Colon (tissue), 2 donors: ENCODE data around the gene FAM20A.

Source experiments
- FAIRE-seq: peaks from 2 replicates; lab custom pipeline; 2012; peaks lifted over from hg19 to GRCh38; lab: Jason Lieb, UNC
- donor health status: control.
- donor health status: control.

Gene FAM20A

DNA sequence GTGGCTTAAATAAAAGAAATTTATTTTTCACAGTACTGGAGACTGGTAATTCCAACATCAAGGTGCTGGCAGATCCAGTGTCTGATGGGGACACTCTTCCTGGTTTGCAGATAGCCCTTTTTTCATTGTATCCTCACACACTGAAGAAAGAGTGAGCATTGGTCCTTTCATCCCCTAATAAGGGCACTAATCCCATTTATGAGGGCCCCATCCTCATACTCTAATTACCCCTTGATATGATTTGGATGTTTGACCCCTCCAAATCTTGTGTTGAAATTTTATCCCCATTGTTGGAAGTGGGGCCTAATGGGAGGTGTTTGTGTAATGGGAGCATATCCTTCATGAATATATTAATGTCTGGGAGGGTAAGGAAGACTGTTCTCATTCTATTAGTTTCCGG, 9.4 kb upstream of the FAM20A start:
- FAIRE-seq: no peak

DNA sequence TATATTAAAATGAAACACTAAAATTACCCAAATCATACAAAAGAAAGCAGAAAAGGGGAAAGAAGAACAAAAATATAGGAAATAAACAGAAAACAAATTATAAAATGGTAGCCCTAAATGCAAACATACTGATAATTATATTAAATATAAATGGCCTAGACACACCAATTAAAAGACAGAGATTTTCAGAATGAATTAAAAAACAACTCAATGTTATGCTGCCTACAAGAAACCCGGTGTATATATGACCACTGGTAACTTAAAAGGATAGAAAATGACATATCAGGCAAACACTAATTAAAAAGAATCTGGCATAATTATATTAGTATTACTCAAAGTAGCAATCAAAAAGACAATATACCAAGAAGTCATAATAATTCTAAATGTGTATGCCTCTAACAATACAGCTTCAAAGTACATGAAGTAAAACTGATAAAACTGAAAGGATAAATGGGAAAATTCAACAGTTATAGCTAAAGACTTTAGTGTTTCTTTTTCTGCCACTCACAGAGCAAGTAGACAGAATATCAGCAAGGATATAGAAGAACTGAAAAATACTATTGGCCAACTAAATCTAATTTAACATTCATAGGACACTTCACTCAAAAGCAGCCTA, 7.5 kb upstream of the FAM20A start:
- FAIRE-seq: peak; percentile 55

DNA sequence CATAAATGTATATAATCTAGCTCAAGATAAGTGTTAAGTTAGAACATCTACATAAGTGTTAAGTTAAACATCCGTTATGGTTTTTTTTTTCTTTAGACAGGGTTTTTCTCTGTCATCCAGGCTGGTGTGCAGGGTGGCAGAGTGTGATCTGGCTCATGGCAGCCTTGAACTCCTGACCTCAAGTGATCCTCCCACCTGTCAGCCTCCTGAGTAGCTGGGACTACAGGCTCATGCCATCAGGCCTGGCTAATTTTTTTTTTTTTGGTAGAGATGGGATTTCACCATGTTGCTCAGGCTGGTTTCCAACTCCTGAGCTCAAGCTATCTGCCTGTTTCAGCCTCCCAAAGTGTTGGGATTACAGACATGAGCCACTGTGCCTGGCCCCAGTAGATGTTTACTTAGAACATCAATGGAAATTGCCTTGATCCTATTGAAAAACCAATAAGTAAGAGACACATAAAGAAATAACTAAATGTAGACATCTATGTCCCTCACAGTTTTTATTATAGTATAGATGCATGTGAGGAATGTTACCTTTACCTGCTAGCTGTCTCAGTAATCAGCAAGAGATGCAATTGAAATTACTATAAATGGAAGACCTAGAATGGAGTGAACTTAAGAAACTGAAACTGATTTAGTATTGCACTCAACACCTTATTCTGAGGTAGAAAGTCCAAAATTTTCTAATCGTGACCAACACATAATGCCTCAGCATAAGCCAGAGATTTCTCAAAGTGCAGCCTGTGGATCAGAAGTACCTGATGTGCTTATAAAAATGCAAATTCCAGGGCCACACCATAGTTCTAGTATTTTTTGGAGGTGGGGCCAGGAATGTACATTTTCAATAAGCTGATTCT, 5.5 kb upstream of the FAM20A start:
- FAIRE-seq: no peak

DNA sequence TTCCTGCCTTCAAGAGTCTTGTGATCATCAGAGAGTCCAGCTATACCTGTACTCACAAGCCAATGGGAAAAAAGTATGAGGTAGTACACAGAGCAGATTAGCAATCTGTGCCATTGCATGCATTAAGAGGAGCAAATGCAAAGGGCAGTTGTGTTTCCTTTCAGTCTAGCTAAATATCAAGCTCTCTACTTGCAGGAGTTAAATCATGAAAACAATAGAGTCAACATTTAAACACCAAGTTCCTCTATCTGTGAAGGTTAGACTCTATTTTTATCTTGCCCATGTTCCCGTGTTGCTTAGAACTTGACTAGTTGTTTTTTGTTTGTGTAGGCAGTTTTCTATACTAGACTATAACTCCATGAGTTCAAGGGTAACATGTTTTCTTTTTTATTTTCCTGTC, 4.7 kb upstream of the FAM20A start:
- FAIRE-seq: no peak

DNA sequence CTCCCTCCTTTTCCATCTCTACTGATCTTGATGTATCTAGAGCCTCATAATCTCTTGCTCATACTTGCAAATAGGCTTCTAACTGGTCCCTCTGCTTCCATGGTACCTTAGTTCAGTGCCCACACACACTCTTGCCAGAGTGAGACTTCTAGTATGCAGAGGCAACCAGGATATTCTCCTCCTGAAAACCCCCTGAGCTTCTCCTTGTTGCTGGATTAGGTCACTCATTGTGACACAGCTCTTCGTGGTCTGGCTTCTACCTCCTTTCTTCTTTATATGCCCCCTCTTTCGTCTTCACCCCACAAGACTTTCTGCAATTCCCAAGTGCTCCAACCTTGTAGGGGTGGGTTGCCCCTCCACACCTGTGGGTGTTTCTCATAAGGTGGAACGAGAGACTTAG, 2.5 kb upstream of the FAM20A start:
- FAIRE-seq: no peak

DNA sequence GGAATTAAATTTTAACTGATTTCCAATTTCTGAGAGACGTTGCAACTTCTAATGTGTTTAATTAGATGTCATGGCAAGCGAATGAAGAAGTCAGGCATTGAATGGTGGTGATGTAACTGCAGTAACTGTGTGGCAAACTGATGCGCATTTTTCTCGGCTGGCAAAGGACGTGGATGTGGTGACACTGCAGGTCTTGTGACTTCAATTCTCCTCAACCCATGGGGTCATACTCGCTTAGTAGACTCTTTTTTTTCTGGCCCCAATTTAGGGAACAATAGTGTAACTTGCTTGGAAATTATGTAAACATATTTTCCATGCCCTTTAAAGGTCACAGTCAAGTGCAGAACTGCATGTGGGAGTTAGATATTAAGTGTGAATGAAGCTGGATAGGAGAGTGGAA, 1.9 kb upstream of the FAM20A start:
- FAIRE-seq: no peak

DNA sequence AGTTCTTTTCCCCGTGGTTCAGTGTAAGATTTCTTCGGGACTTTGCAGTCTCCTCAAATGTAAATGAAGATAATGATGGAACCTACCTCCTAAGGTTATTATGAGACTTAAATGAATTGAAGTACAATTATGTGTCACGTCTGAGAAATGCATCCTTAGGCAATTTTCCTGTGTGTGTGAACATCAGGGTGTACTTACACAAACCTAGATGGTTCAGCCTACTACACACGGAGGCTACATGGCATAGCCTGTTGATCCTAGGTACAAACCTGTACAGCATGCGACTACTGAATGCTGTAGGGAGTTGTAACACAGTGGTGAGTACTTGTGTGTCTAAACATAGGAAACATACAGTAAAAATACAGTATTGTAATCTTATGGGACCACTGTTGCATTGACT, 1.1 kb upstream of the FAM20A start:
- FAIRE-seq: no peak

DNA sequence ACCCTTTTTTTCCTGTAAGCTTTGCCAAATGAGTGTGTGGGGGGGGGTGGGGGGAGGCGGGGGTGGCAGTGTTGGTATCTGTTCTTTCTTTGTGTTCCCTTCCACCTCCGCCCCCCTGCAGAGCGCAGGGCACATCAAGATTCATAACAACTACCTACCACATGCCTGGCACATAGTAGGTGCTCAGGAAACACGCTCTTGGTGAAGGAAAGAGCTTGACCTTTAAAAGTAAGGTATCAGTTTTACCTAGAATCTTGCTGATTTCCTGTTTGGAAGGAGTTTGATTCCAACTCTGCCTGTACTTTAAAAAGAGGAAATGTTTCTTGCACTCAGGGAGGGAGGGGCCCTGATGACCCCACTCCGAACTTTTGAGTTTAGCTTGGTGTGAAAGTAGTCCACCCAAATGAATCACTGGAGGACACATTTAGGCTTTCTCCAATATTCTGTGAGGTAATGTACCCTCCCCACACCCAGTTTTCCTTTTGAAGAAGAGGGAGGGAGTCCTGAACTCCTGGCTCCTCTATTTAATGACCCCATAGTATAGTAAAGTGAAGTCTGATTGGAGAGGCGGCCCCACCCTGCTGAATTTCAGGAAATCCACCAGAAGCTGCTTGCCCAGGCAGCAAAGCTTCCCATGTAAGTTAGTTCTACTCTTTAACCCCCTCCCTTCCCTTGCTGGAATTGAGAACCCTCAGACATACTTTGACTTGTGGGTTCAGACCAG, 560 bp upstream of the FAM20A start:
- no peak for FAIRE-seq

DNA sequence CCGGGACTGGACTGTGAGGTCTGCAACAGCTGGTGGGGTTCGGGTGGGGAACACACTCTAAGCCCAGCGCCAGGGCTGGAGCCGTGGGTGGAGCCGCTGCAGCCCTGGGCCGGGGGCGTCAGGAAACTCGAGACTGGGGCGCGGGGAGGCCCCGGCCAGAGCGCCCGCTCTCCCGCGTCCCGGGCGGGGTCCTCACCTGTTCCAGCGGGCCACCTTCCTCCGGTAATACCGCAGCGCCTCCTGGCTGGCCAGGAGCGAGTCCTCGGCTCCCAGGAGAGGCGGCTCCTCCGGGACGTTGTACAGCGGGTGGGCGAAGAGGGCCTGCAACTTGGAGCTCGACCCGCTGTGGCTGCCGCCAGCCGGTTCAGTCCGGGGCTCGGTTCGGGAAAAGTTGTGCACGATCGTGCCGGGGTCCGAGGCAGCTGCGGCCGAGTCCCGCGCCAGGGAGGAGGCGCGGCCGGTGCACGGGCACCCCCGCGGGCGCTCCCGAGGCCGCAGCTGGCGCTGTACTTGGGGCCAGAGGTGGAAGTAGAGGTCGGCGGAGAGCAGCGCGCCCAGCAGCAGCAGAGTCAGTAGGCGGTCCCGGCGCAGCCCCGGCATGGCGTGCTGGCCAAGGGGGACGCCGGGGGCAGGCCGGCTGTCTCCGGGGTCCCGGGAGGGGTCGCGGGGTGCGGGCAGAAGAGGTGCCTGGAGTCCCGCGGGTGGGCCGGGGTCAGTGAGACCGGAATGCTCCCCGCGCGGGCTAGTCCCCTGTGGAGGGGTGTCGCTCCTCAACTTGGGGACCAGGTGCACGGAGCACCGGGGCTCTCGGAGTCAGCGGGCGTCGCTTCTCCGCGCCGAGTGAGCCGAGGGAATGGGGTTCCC, 868 bp downstream of the FAM20A start:
- no peak for FAIRE-seq

DNA sequence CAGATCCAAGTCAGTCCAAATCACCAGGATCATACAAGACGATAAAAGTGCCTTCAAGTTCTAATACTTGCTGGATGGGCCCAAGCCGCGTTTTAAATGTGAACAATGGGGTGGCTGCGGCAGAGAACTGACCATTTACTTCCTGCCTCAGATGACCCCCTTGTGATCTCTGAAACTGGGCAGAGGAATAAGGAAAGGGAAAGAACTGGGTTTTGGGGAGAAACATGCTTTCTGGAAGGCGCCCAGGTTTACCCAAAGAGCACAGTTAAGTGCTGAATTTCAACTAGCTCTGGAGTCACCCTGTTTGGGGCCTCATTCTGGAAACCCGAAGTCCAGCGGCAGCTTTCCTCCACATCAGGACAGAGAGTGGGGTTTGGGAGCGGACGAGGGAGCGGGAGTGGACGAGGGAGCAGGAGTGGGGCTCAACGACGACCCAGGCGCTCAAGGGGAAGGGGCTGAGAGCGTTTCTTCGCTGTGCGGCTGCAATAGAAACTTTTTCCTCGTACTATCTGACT, 1.6 kb downstream of the FAM20A start:
- FAIRE-seq: no peak

DNA sequence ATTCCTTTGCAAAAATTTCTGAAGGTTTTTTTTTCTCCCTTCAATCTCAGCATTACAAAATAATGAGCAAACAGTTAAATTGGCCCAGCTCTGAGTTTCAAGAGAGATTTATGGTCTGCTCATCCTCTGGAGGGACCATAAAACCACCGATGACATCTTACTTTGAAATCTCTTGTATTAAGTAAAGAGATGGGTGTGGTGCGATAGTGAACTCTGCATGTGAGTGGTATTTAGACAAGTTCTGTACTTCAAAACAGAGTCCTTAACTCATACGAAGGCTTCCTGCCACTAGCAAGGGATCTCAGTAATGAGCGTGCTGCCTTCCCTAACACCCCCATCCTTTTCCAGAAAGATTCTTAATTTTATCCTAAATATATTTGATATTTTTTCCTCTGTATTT, 2.1 kb downstream of the FAM20A start:
- FAIRE-seq: no peak

DNA sequence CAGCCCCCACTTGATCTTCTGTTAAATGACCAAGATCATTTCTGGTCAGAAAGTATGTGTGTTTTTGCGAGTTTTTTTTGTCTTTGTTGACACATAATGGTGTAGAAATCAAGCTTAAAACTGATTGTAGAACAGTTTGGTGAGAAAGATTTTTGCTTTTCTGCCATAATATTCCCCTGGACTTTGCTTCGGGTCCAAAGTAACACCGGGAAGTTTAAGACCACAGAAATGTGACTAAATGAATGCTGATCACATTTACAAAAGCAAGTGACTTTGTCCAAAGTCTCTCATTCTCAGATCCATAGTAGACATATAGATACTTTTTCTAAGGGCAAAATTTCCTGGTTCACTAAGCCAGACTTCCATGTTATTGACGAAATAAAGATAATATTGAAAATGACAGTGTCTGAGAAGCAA, 2.6 kb downstream of the FAM20A start:
- no peak for FAIRE-seq

DNA sequence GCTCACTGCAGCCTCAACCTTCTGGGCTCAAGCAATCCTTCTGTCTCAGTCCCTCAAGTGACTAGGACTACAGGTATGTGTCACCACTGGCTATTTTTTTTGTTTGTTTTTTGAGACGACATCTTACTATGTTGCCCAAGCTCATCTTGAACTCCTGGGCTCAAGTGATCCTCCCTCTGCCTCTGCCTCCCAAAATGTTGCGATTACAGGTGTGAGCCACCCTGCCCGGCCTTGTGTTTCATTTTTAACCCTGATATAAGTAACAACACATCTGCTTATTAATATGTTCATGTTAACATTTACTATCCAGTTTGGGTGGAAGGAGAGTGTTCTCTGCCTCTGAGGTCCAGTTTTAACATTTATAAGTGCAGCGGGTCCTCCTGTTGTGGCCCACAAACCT, 3.1 kb downstream of the FAM20A start:
- no peak for FAIRE-seq

DNA sequence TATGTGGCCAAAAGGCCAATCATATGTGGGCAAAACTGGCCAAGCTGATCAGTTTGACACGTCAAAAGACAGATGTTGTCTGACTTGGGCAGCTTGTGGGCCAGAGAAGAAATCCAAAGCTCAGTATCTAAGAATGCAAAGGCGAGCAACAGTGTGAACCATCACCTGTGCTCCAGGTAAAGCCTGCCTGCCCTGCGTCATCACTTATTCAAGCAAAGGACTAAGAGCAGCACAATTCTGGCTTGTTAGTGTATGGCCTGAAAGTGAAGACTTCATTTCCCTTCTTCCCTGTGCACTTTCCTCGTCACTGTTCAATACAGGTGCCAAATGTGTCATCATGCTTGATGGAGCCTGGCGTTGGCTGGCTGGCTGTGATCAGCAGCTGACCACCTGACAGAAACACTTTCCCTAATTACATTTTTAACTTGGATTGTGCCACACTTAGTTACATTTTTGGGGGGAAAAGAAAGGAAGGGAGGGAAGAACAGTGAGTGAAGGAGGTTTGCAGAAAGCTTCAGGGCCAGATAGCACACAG, 4.7 kb downstream of the FAM20A start:
- no peak for FAIRE-seq

DNA sequence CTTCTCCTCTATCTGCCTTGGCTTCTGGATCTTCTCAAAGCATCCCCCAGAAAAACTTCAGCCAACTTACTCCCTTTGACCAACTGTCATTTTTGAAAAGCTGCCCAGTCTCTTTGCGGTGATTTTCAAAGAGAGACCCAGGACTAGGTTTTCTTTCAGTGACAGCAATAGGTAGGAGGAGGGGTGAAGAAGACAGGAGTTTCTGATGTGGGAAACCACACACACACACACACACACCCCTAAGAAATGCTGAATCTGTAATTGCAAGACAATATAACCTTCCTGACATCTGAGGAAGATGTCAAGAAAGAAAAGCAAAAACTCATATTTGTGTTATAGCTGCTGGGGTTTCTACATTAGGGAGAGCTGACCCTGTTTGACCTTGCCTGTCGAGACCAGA, 5.2 kb downstream of the FAM20A start:
- FAIRE-seq: no peak

DNA sequence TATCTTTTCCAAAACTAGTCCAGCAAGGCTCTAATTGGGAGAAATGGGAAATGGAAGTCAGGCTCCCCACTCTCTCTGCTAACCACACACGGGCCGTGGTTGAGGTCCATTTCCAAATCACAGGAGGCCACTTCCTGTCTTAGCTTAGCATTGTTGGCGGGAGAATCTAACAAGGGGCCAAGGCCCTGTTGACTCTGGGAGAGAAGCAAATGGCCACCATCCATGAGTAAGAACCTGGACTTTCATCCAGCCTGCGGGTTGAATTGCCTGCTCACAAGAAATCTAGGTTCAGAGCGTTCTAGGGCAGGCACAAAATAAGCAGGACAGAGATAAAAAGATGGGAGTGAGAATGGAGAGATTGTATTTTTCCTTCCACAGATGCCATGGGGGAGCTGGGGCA, 5.7 kb downstream of the FAM20A start:
- FAIRE-seq: no peak

DNA sequence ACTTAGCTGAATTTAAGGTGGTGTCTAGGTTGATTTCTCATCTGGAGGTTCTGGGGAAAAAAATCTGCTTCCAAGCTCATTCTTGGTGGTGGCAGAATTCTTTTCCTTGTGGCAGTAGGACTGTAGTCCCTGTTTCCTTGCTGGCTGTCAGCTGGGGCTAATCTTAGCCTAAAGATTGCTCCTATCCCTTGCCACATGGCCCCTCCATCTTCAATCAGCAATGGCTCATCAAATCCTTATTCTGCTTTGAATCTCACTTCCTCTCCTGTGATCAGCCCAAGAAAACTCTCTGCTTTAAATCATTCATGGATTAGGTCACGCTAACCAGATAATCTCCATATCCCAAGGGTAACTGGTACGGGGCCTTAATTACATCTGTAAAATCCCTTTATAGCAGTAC, 6.6 kb downstream of the FAM20A start:
- FAIRE-seq: no peak

DNA sequence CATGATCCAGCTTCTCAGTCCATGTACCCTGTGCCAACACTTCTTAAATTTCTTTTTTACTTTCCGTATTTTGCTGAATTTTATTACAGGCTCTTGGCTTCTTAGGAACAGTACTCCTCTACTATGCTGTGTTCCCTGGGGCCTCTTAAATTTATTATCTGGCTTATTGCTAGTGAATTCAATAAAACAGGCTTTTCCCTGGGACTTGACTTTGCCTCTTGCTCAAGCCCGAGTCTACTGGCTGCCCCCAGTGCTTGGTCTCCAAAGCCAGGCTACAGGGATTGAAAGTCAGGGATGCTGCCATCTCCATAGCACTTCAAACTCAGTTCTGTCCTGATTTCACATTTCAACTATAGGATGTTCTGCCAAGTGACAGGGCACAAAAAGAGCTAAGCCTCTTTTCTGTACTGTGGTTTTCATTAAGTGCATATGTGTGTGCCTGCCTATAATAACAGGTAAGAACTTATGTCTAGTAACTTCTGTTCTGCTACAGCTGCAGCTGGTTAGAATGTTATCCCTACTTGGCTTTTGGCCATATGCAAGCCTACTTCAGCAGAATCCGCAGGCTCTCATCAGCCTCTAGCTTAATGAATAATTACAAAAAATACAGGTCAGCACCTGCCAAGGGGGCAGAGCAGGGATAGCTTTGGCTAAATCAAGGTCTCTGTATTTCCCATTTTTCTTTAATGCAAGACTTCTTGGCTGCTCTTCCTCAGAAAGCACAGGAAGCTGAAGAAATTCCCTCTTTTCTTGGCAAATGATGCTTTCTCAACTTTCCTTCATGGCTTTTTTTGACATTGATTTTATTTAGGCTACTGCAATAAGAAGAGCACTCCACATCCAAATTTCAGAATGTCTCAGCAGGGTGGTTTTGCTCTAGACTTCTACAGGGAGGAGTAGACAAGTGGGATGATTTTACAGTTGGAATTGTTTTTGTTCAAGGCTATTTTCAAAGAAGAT, 8.2 kb downstream of the FAM20A start:
- no peak for FAIRE-seq

DNA sequence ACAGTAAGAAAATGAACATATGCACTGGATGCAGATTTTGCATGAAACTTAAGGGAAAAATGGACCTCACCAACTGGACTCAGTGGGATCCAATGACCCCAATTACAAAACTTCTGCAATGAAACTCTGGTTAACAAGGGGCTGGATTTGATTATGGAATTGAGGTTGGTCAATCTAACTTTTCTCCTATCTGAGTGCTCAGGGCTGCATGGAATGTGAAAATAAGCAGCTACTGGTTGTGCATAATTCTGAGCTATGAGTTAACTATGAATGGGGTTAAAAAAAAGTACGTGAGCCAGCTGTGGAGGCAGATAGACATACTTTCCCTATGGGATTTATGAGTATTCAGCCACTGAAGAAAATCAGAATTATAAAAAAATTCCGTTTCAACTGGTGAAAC, 9.2 kb downstream of the FAM20A start:
- FAIRE-seq: no peak

DNA sequence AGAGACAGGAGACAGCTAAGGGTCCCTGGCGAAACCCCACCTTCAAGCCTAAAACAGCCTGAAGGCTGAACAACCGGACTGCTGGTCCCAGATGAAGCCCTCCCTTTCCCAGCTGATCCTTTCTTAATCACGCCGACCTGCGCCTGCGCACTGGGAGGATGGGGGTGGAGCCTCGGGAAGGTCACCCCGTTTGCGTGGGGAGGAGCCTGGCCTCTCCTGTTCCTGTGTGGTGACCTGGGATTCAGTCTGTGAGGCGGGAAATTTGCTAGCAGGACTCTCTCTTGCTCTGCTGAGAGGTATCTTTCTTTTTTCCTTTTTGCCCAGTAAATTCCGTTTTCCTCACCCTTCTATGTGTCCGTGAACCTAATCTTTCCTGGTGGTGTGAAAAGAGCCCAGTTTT, 9.6 kb downstream of the FAM20A start:
- FAIRE-seq: no peak

DNA sequence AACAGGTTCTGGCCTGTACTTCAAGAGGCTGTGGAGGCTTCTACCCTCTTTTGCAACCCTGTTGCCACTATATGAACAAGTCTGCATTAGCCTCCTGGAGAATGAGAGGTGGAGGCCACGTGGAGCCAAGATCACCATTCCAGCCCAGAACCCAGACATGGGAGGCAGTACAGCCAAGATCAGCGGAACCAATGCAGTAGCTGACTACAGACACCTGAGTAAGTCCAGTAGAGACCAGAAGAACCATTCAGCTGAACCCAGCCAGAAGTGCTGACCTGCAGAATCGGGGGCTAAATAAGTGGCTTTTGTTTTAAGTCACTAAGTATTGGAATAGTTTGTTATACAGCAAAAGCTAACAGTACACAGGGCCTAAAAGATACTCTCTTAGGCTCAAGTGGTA, 12.1 kb downstream of the FAM20A start:
- no peak for FAIRE-seq
